Activated T-cell treated with anti-CD3 and anti-CD28 coated beads for 48 hours (primary cell): ENCODE data around the gene EPHB1.

ENCODE experiments used
- DNase-seq: peaks from one replicate; pipeline ENCODE4 v3.0.0-alpha.2; 2020; ENCODE audit warnings: low read depth

EPHB1 gene

DNA sequence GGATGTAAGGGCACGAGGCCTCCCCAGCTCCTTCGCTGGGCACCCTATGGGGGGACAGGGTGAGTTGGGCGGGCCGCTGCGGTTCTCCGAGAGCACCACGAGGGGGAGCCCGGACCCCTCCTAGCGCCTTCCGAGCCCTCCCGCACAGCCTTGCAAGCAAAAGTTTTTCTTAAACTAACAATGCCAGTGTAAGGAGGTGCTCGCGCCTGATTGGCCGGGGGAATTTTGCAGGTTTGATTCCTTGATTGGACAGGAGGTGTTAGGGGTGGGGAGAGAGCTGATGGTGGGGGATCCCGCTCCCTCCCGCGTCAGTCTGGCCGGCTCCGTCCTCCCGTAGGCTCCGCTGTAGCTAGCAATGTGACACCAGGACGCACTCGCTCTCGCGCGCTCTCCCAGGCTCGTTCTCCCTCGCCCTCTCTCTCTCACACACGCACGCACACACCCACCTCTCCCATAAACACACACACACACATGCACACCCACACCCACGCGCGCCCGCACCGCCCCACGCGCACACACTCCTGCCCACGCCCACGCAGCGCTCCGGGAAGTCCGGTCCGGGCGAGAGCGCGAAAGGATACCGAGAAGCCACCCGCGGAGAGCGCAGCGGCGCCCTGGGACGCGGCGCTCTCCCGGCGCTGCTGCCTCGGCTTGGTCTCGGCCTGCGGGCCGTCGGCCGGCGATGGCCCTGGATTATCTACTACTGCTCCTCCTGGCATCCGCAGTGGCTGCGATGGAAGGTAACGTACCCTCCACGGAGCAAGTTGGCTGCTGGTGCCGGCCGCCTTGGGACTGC lies at the start of gene EPHB1:
Gene EPHB1 (plus strand): TSS at position 311 of the 796 bp plus-strand sequence.
- DNase-seq: peak; percentile 70

DNA sequence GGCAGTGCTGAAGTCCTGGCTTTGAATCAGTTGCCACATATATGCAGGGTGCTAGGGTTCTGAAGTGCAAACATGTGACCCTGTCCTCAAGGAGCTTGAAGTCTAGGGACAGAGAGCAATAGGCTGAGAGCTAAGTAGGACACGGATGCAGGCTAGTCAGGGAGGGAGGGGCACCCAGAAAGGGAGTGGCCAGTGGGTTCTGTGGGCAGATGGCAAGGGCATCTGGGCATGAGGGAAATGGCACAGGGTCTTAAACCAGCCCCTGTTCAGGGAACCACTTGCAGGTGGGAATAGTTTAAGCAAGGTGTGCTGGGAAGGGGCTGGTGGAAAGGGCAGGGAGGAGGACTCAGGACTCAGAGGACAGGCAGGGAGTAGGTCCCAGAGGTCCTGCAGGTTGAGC lies 46.4 kb upstream of the EPHB1 start:
- DNase-seq: no peak

DNA sequence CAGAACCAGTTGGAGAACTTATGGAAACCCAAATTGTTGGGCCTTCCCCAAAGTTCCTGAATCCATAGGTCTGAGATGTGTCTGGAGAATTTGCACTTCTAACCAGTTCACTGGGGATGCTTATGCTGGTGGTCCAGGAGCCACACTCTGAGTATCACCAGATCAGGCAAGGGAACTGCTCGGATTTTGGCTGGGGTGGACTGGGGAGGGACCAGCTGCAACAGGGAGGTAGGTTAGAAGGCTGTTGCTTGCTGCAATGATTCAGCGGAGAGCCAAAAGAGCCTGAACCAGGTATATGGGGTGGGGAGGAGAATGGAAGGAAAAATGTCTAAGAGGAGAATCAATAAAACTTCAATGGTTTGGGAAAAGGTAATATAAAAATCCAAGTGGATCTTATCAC lies 45.9 kb upstream of the EPHB1 start:
- DNase-seq: no peak

DNA sequence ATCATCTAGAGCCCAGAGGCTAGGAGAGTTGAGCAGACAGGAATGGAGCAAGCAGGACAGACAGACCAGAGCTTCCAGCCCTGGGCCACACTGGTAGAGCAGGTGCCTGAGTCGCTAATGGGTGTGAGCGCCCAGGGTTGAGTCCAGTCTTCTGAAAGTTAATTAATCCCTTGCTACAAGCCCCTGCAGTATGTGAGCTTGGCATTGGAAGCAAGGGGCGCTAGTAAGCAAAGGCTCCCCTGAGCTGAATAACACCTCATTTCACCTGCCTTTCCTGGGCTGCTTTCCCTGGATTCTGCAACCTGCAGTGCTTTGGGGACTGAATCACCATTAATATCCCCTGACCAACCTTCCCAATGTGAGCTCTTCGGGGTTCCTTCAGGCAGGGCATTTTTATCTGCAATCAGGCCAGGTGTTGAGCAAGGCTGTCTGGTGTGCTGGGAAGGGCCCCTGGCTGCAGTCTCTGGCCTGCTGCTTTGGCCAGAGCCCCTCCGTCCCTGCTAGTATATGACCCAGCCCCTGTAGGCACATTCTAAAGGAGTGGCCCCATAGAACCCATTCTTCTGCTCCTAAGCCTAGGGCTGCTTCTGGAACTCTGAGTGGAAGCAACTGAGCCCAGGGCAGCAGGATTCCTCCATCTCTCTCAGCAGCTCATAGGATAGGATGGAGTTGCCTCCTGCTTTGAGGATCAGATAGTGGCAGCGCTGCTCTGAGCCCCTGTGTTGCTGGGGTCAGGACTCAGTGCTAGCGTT lies 45.1 kb upstream of the EPHB1 start:
- DNase-seq: no peak

DNA sequence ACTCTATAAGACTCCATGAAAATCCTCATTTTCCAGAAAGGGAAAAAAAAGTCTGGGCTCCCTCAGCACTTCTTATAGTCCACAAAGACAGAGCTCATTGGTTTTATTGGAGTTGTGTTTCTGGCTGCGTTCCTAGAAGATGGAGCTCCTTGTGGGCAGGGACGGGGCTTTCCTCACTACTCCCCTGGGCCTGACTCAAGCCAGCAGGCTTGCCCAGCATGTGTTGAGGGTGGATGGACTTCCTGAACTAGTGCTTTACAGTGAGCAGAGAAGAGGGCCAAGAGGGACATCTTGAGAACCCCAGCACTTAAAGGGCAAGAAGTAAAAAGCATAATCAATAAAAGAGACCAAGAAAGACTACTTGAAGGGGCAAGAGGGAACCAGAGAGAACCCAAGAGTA lies 43.2 kb upstream of the EPHB1 start:
- no peak for DNase-seq

DNA sequence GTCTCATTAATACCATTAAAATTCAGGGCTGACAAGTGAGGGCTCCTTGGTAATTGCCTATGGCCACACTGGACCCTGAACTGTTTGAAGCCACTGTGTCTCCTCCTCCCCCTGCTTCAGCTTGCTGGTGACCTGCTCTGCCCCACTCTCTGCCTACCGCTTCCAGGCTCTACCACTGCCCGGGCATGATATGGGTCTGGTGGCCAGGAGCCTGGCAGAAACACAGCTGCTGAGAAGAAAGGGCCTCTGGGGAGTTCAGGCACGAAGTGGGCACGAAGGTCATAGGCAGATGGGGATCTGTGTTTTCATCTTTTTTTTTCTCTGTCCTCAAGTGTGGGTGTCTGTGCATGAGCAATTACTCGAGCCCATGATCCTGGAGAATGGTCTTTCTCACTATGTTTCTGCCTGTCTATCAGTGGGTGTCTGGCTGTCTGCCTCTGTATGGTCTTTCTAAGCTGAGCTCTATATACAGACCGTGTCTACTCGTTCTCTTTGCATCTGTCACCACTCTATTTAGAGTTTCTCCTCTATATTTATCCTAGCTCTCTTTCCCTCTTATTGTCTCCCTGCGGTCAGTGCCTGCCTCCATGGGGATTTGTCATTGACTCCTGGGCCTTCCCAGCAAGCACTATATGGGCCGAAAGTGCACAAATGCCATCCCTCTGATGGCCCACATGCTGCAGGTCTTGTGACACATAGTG lies 42.1 kb upstream of the EPHB1 start:
- no peak for DNase-seq

DNA sequence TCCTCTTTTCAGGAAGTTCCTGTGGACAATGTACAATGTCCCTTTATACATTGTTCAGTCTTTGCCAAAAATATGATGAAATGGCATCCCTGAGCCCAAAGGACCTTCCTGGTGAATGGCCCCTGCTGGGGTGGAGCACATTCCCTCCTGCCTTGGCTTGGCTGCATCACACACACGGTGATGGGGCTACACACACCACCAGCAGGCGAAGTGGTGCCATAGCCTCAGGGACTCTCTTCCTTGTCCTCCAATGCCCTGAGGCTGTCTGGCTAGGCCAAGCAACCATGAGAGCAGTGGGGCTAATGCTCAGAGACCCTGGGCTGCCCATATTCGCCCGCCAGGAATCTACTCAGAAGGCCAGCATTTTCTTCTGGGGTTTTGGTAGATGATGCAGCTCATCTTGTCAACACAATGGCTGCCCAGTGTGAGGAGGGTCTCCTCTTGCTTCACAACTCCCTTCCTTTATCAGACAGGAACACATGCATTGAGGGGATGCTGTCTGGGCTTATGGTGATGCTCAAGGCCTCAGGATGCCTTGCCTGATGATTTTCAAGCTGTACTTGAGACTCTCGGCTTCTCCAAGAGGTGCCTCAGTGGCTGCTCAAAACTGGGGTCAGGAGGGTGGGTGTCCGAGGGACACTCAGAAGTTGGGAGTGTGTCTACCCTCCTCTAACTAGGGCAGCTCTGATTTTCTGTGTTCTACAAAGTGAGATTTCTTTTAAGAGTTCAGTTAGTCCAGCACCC lies 40.9 kb upstream of the EPHB1 start:
- no peak for DNase-seq

DNA sequence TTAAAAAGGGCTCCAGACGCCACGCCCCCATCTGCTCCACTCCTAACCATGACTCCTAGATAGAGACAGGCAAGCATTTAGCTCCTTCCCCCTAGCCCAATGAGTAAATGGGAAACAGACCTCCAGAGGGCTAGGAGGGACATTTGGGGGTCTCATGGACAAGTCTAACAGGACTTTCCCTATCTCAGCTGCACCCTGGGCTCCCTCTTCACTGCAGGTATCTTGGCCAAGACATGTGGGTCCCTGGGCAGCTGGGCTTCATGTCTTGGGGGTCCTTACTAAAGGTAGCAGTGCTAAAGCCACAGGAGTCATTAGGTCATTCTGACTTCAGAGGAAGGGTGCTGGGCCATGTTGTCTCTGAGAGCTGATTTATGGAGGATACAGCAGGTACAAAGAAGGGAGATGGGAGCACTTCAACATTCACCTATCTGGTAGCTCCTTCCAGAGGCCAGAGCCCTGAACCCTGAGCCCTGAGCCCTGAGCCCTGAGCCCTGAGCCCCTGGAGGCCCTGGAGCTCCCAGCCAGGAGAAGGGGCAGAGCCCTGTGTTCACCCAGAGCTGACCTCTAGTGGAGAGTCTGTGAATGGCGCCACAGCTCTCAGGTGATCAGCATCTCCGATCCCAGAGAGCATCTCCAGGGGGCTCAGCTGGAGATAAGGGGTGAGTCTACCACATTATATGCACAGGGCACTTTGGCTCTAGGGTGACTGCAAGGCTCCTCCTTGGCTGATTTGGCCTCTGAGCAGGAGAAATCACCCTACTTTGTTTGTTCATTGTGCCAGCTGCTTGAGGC lies 40.1 kb upstream of the EPHB1 start:
- peak; percentile 18 for DNase-seq

DNA sequence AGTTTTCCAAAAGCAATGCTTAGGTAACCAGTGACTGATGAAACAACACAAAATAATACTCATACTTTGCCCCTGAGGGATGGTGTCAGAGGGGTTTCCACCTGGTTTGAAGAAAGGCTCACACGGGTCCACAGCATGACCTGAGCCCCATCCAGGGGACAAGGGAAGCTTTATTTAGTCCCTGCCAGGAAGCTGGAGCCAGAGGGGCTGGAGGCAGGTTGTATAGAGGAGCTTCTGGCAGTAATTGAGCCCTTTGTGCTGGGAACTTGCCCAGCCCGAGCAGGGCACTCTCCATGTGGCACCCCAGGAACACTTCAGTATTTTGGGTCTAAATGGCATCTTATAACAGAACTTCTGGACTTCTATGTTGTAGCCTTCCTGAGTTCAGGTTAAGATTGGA lies 39.2 kb upstream of the EPHB1 start:
- no peak for DNase-seq

DNA sequence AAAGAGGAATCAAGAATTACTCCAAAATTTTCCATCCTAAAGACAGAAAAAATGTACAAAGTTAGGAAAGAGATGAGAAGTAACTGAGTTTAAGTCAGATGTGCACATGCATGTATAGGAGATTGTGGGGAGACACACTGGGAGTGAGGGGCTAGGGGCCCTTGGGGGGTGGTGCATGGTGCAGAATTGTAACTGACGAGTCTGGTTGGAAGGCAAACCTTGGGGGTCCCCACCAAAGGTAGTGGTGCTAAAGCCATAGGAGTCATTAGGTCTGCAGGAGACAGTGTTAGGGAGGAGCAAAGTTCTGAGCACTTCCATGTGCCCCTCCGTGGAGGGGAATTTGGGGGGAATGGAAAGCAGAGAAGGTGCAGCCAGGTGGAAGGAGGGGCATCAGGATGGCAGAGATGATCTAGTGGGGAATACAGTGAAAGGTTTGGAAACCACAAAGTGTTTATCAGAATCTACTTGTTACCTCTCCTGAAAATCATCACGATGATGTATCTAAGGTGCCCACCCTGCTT lies 37.5 kb upstream of the EPHB1 start:
- no peak for DNase-seq

DNA sequence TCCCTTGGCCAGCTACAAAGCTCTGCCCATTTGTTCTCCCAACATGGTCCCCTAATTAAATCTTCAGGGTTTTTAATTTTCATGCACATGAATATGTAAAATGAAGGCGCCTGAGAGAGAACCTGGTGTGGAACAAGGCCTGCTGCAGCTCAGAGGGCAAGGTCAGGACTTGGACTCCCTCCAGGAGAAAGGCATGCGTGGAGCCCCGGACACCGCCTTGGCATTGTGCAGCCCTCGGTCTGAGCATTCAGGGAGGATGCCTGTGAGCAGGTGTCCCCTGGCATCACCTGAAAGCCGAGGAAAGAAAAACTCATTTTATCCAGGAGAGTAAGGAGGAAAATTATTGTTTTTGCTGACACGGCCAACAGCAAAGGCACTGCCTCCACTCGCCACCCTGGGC lies 33.8 kb upstream of the EPHB1 start:
- no peak for DNase-seq

DNA sequence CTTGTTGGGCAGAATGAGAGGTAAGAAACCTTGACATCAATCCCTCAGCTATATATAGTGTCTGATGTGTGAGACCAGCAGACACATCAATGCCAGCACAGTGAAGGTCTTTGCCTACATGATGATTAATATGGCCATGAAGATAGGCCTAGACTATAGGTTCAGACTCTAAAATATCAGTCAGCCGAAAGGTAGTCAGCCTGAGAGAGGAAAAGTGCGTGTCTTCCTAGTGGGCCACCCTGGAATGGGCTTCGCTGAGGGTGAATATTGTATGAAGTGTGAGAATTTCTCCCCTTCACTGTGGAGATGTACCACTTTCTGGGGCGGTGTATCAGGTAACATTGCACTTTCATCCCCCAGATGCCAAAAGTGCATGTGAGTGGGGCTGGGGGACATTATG lies 33.0 kb upstream of the EPHB1 start:
- DNase-seq: no peak

DNA sequence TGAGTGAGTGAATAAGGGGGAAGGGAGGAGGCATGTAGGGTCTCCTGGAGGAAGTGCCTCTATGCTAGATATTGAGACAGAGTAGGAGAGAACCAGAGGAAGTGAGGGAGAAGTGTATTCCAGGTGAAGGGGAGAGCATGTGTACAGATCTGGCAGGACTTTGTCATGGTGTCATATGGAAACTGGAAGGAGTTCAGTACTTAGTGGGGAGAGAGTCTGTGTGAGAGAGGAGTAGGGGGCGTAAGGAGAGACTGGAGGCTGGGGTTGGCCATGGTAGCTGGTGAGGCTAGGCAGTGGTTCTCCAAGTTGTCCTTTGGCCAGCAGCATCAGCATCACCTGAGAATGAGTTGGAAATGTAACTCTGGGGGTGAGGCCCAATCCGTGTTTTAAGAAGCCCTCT lies 29.6 kb upstream of the EPHB1 start:
- DNase-seq: no peak

DNA sequence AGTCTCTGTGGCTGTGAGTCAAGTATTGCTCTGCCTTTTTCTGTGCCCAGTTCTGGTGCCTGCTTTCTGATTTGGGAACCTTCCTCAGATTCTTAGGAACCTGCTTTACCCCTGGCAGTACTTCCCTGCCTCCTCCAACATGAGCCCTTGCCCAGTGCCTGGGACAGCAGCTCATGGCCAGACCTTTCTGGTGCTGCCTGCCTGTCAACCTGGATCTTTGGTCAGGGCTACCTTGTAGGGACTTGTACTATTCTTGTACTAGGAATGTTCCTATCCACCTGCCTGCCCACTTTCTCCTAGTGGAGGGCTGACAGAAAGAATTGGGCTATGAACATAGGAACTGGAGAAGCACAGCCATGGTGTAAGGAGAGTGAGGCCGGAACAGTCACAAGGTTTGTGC lies 28.8 kb upstream of the EPHB1 start:
- no peak for DNase-seq

DNA sequence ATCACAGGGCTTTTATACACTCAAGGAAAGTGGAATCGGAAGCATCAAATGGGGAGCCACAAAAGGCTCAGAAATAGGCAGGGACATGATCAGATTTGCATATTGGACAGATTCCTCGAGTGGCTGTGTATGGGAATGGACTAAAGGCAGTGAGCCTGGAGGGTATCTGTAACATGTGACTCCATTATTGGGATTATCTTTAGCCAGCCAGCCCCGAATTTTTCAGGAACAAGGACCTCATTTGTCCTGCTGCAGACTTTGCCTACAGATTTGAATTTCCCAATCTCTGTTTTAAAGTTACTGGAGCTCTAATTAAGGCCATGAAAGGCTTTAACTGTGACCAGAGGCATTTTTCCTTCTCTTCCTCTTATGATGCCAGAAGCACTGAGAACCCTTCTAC lies 26.9 kb upstream of the EPHB1 start:
- no peak for DNase-seq

DNA sequence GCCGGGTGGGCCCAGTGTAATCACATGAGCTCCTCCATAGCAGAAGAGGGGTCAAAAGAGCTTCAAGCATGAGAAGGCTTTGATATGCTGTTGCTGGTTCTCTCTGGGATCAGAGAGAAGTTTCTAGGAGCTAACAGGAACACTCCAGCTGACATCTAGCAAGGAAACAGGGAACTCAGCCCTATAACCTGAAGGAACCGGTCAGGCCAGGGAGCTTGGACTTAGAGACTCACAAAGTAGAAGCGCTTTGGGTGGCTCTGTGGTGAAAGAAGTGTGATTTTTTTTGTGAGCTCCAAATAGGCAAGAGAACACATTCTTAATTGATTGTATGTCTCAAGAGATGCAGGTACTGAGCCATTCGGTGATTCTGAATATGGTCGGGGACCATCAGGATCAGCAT lies 26.2 kb upstream of the EPHB1 start:
- DNase-seq: no peak

DNA sequence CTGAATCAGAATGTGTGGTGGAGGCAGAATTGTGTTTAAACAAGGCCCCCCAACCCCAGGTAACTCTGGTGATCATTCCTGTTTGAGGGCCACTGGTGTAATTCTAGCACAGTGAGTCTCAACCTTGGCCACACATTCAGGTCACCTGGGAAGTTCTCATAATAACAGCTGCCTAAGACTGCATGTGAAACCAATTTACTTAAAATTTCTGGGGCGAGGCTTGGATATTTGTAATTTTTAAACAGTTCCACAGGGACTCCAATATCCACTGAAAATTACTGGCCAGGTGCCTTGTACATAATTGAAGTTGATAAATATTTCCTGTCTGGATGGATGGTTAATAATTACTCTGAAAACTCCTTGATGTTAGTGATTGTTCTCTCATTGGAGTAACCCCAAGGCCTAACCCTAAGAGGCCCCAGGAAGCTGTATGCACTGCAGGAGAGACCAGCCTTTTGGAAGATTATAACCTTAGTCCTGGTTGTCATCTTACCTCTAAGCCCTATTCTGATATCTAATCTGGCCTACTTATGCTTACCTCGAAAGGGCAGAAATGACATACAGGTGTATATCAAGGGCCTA lies 25.7 kb upstream of the EPHB1 start:
- DNase-seq: no peak

DNA sequence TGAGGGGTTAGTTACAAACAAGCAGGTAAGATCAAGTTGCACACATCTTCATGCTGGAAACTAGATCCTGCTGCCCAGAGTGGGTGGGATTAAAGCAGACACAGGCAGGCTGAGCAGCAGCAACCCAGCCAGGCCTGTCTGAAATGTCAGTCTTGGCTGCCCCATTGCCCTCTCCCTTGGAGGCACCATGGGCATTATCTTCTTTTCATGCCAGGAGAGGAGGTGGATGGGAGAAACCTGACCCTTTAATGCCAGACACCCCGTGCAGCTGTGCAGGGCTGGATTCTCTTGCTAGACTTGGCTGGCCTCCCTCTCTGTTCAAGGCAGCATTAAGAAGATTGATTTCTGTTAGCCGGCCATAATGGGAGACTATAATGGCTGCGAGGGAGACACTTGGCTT lies 23.0 kb upstream of the EPHB1 start:
- no peak for DNase-seq

DNA sequence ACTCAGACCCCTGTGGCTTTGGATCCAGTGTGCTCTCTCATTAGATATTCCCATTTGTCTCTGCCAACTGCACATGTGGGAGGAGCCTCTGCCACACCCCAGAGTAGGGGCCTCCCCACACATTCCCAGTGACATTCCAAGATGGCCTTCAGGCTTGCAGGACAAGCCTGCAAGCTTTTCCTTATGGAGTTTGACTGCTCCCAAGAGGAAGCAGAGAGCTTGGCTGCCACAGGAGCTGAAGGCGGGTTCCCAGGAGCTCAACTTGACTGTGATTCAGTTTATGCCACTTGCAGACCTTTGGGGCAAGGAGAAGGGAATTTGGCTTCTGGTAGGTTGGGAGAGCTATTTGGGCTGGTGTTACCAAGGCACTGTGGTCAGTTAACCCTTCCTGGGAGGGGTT lies 22.5 kb upstream of the EPHB1 start:
- DNase-seq: no peak

DNA sequence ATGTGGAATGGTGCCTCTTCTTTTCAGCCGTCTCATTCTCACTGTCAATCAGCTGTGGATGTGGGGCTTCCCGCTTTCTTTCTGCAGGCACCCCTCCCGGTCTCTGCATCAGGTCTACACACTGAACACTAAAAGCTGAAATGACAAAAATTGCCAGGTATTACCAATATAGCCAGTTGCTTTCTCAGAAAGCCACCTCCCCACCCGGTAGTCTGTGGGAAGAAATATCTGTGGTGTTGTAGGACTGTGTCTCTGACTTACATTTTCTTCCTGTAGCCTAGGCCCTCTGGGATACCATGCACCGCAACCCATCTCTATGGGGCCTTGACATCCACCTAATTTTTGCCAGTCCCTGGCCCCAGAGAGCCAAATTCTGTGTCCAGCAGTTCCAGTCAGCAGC lies 19.2 kb upstream of the EPHB1 start:
- DNase-seq: no peak

DNA sequence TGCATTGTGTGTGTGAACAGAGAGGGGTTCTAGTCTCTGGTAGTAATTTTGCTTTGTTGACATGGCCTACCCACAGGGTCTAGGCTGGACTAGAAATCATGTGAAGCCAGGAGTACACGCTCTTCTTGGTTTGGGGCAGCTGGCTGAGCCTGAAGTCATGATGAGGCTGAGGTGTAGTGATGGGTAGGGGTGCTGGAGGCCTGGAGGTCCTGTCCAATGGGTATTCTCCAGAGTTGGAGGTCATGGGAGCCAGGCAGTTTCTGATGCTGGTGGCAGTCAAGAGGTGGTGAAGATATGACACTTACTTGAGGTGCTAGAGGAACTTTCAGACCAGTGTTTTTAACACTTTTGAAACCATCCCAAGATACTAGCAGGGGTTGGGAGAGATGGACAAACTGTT lies 18.5 kb upstream of the EPHB1 start:
- no peak for DNase-seq
